GM12864 (cell line): ENCODE data around the gene USP34.

Source experiments
- DNase-seq: peaks from one replicate; pipeline ENCODE4 v3.0.0-alpha.2; 2011; ENCODE audit warnings: low read depth
- H3K4me3 ChIP-seq: 2 replicates; pipeline ENCODE4 v1.5.1; 2011; ENCODE audit warnings: mild to moderate bottlenecking, low read depth, low read length, control low read depth
- CTCF ChIP-seq: IDR thresholded peaks from 2 replicates; pipeline ENCODE4 v1.5.1; 2011; ENCODE audit warnings: low read depth, mild to moderate bottlenecking, moderate library complexity, low read length, control low read depth, inconsistent platforms; ENCODE audit errors: missing control alignments

USP34 gene

GRCh38 chr2:61356958-61357350, 113.9 kb downstream of the USP34 start:
- H3K4me3 ChIP-seq = no peak overlapping the region
- no peak for DNase-seq
- no peak for TF ChIP-seq CTCF

- DNase-seq = no peak
- TF ChIP-seq CTCF = no peak
- no peak overlapping the region for H3K4me3 ChIP-seq
Observed at GRCh38 chr2:61356261-61356957, 114.5 kb downstream of the USP34 start.

DNA sequence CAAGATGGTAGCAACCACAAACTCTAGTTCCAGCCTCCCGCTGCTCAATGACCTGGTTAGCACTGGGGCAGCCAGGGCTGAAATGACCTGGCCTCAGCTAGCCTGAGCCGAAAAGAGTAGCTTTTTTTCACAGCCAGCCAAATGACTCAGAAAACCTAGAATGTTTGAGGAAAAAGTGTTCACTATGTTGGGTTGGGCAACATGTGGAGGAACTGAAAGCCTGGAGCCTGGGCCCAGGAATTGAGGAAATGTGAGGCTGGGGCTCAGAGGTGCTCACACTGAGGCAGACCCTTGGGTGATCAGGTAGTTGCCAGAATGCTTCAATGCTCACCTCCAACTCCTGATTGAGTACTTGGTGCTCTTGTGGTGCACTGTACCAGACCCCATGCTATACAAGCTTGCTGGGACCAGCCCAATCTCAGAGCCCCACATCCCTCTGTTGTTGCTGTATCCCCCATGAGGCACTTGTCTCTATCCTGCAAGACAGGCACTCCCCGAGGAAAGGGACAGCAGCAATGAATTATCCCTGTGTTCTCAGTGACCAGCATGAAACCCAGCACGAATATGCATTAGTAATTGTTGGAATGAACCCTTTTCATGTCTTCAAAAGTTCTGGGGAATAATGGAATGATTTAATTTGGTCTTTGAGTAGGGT, 116.2 kb downstream of the USP34 start:
- H3K4me3 ChIP-seq = no peak overlapping the region
- TF ChIP-seq CTCF = no peak
- no peak for DNase-seq

GRCh38 chr2:61353909-61354308, 117.0 kb downstream of the USP34 start:
- DNase-seq = no peak
- TF ChIP-seq CTCF = no peak
- no peak overlapping the region for H3K4me3 ChIP-seq

DNA sequence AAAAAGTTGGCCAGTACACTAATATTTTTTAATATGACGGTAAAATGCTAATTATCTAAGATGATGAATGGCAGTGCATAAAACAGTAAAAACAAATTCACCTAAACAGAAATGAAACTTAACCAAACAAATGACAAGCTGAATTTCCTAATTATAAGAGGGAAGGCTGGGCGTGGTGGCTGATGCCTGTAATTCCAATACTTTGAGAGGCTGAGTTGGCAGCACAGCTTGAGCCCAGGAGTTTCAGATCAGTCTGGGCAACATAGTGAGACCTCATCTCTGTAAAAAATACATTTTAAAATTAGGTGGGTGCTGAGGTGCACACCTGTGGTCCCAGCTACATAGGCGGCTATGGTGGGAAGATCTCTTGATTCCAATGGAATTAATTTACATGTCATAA, 120.1 kb downstream of the USP34 start:
- no peak for TF ChIP-seq CTCF
- no peak for DNase-seq
- H3K4me3 ChIP-seq = no peak overlapping the region

DNA sequence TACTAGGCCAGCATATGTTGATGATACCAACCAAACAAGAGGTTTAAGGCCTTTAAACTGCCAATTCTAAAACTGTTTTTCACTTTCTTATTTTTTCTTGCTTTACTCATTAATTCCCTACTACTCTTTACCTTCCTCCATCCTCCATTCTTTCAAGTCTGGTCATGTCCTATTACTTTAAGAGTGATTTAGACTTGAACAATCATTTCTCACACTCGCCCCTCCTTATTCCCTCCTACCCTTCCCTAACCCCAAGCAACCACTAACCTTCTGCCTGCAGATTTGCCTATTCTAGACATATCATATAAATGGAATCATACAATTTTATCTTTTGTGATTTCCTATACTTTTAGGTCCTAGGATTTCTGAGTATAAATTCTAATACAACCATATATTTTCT, 127.7 kb downstream of the USP34 start:
- no peak for DNase-seq
- H3K4me3 ChIP-seq = no peak overlapping the region
- TF ChIP-seq CTCF = no peak

DNA sequence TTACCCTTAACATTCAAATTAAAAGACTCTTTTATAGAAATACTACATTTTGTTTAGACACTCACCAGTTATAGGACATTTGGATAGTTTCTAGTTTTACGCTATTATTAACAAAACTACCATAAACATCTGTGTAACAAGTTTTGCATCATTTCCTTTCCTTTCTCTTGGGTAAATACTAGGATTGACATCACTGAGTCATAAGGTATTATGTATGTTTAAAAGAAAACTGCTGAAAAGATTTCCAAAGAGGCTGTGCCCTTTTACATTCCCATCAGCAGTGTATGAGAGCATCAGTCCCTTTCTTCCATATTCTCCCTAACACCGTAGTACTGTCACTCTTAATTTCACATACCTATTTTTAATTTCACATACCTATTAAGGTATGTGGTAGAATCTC, 130.6 kb downstream of the USP34 start:
- no peak overlapping the region for H3K4me3 ChIP-seq
- no peak for DNase-seq
- TF ChIP-seq CTCF = no peak
